OCI-LY1 (cell line): ENCODE results near the gene AMBRA1.

ENCODE experiments used
- H2AFZ ChIP-seq: fragments of 200-600 bp; sonication (generic), shearing (Covaris generic); 2 replicates; pipeline ENCODE4 v1.6.0; 2014; ENCODE audit warnings: antibody characterized with exemption, mild to moderate bottlenecking, low read length
- H3F3A ChIP-seq: fragments of 200-600 bp; sonication (generic), shearing (Covaris generic); 2 replicates; pipeline ENCODE4 v1.6.0; 2014; ENCODE audit warnings: mild to moderate bottlenecking, antibody characterized with exemption, low read length, moderate library complexity; ENCODE audit not compliant: insufficient read depth
- H3K27ac ChIP-seq: fragments of 200-600 bp; sonication (generic); 2 replicates; pipeline ENCODE4 v1.5.1; 2014; ENCODE audit warnings: low read length, mixed run types, mild to moderate bottlenecking, low read depth; ENCODE audit not compliant: poor library complexity, severe bottlenecking
- H3K27me3 ChIP-seq: fragments of 200-600 bp; sonication (generic); 2 replicates; pipeline ENCODE4 v1.6.0; 2014; ENCODE audit warnings: antibody characterized with exemption, mild to moderate bottlenecking, low read length, moderate library complexity; ENCODE audit not compliant: insufficient read depth
- H3K36me3 ChIP-seq: fragments of 200-600 bp; sonication (generic); 2 replicates; pipeline ENCODE4 v1.6.1; 2014; ENCODE audit warnings: mild to moderate bottlenecking, antibody characterized with exemption, low read length, moderate library complexity, mixed read lengths; ENCODE audit not compliant: insufficient read depth
- H3K4me1 ChIP-seq: fragments of 200-600 bp; sonication (generic); 2 replicates; pipeline ENCODE4 v1.5.1; 2014; ENCODE audit warnings: mild to moderate bottlenecking, low read length, moderate library complexity; ENCODE audit not compliant: insufficient read depth, severe bottlenecking
- H3K4me2 ChIP-seq: fragments of 200-600 bp; sonication (generic), shearing (Covaris generic); 2 replicates; pipeline ENCODE4 v1.6.1; 2014; ENCODE audit warnings: low read length
- H3K4me3 ChIP-seq: fragments of 200-600 bp; sonication (generic); 2 replicates; pipeline ENCODE4 v1.5.1; 2014; ENCODE audit warnings: low read length, low read depth, mild to moderate bottlenecking, mixed read lengths; ENCODE audit not compliant: poor library complexity, severe bottlenecking
- H3K79me2 ChIP-seq: fragments of 200-600 bp; shearing (Covaris generic); 2 replicates; pipeline ENCODE4 v1.6.1; 2016; ENCODE audit warnings: mixed run types, low read length, mixed read lengths; ENCODE audit not compliant: insufficient read depth
- H3K9ac ChIP-seq: fragments of 200-600 bp; sonication (generic), shearing (Covaris generic); 2 replicates; pipeline ENCODE4 v1.6.1; 2014; ENCODE audit warnings: mild to moderate bottlenecking, low read length, mixed read lengths
- H3K9me2 ChIP-seq: fragments of 200-600 bp; sonication (generic), shearing (Covaris generic); 2 replicates; pipeline ENCODE4 v1.6.1; 2014; ENCODE audit warnings: low read depth, mild to moderate bottlenecking, low read length, mixed read lengths
- H3K9me3 ChIP-seq: fragments of 200-600 bp; shearing (Covaris generic); 2 replicates; pipeline ENCODE4 v1.6.1; 2014; ENCODE audit warnings: low read length, mixed read lengths
- H4K20me1 ChIP-seq: fragments of 200-600 bp; sonication (generic), shearing (Covaris generic); 2 replicates; pipeline ENCODE4 v1.6.0; 2016; ENCODE audit warnings: mild to moderate bottlenecking, low read length; ENCODE audit not compliant: insufficient read depth
- CTCF ChIP-seq: fragments of 200-600 bp; sonication (generic), shearing (Covaris generic); IDR thresholded peaks from 2 replicates; pipeline ENCODE4 v1.5.1; 2017; ENCODE audit warnings: mild to moderate bottlenecking, antibody characterized with exemption, low read length, moderate library complexity, mixed read lengths
- EZH2 ChIP-seq: fragments of 200-600 bp; sonication (generic), shearing (Covaris generic); IDR thresholded peaks from 2 replicates; pipeline ENCODE4 v1.8.0; 2017; ENCODE audit warnings: borderline replicate concordance, mixed run types, mild to moderate bottlenecking, antibody characterized with exemption, low read length, moderate library complexity, mixed read lengths

Gene AMBRA1

GRCh38 chr11:46364791-46365190, 229.0 kb downstream of the AMBRA1 start:
- Histone ChIP-seq H3K79me2 (peaks cover 8% of the 10 kb centered on the region; the same call in 1 of the 2 replicates), H3K4me2 (no peak overlapping the region), H3K9ac (no peak overlapping the region), H4K20me1 (no peaks in the 10 kb centered on the region), H3F3A (no peaks in the 10 kb centered on the region), H2AFZ (no peak overlapping the region), H3K4me1 (peaks cover 45% of the 10 kb centered on the region), H3K9me2 (no peaks in the 10 kb centered on the region), H3K27ac (peak overlapping the region; percentile 44), H3K4me3 (no peak overlapping the region), H3K27me3 (no peaks in the 10 kb centered on the region), H3K9me3 (no peaks in the 10 kb centered on the region), H3K36me3 (peaks cover 23% of the 10 kb centered on the region; the same call in 1 of the 2 replicates)
- TF ChIP-seq CTCF, result no peak
- TF ChIP-seq EZH2, result no peak

GRCh38 chr11:46364056-46364455, 229.8 kb downstream of the AMBRA1 start:
- Histone ChIP-seq H3K4me3 (no peak overlapping the region), H3K4me2 (no peak overlapping the region; the same call in 1 of the 2 replicates), H3K4me1 (peaks cover 45% of the 10 kb centered on the region), H3K9ac (no peak overlapping the region; the same call in 1 of the 2 replicates), H3K27me3 (no peaks in the 10 kb centered on the region), H3K9me3 (no peaks in the 10 kb centered on the region), H3K36me3 (peaks cover 17% of the 10 kb centered on the region; the same call in 1 of the 2 replicates), H3K9me2 (no peaks in the 10 kb centered on the region), H3K27ac (peak overlapping the region; percentile 10), H3K79me2 (peaks cover 8% of the 10 kb centered on the region; the same call in 1 of the 2 replicates), H4K20me1 (no peaks in the 10 kb centered on the region), H3F3A (no peaks in the 10 kb centered on the region), H2AFZ (no peak overlapping the region)
- TF ChIP-seq CTCF (no peak), EZH2 (no peak)

GRCh38 chr11:46363455-46364005, 230.3 kb downstream of the AMBRA1 start:
- Histone ChIP-seq H3F3A (no peaks in the 10 kb centered on the region), H4K20me1 (no peaks in the 10 kb centered on the region), H3K4me1 (peaks cover 45% of the 10 kb centered on the region), H2AFZ (no peak overlapping the region), H3K9me2 (no peaks in the 10 kb centered on the region), H3K27ac (no peak overlapping the region), H3K36me3 (peaks cover 12% of the 10 kb centered on the region; the same call in 1 of the 2 replicates), H3K4me3 (no peak overlapping the region), H3K9me3 (no peaks in the 10 kb centered on the region), H3K79me2 (peaks cover 8% of the 10 kb centered on the region; the same call in 1 of the 2 replicates), H3K4me2 (no peak overlapping the region; the same call in 1 of the 2 replicates), H3K27me3 (no peaks in the 10 kb centered on the region), H3K9ac (no peak overlapping the region)
- TF ChIP-seq EZH2 (no peak), CTCF (no peak)
